ENCODE measurements around the gene ANO4.

The ANO4 gene

GRCh38 chr12:100897240-100897639 is 102.7 kb downstream of the ANO4 start:
- H3K27me3 ChIP-seq (ENCODE audit: low read length): no peaks in the 10 kb centered on the region
- H3K27ac ChIP-seq (ENCODE audit: low read depth, low read length): no peak overlapping the region
- H3K4me3 ChIP-seq (ENCODE audit: insufficient read depth, low read length, poor library complexity, severe bottlenecking): no peak overlapping the region
- TF ChIP-seq CTCF (IDR thresholded peaks at IDR 0.05; ENCODE audit: insufficient read depth, low read length, poor library complexity, severe bottlenecking) (no peak), EZH2phosphoT487 (conservative IDR thresholded peaks at IDR 0.05; ENCODE audit: low read length) (no peak)
- H3F3A ChIP-seq (ENCODE audit: insufficient read depth): no peaks in the 10 kb centered on the region
- no peak overlapping the region for H3K4me2 ChIP-seq (ENCODE audit: low read depth, low read length, poor library complexity, severe bottlenecking)
- H4K20me1 ChIP-seq (ENCODE audit: low read depth, low read length): no peaks in the 10 kb centered on the region
- no peak overlapping the region for H3K9ac ChIP-seq (ENCODE audit: low read length)
- H3K9me3 ChIP-seq (ENCODE audit: insufficient read depth, low read length): no peaks in the 10 kb centered on the region
- H3K9me2 ChIP-seq (replicated peaks; ENCODE audit: insufficient read depth, low read length): no peaks in the 10 kb centered on the region
- H3K79me2 ChIP-seq (ENCODE audit: insufficient read depth, low read length): no peaks in the 10 kb centered on the region
- no peaks in the 10 kb centered on the region for H3K36me3 ChIP-seq (ENCODE audit: low read length)
- no peak overlapping the region for H2AFZ ChIP-seq (ENCODE audit: low read depth, low read length, severe bottlenecking)

- H3K79me2 ChIP-seq (ENCODE audit: insufficient read depth, low read length): no peaks in the 10 kb centered on the region
- no peaks in the 10 kb centered on the region for H3K9me2 ChIP-seq (replicated peaks; ENCODE audit: insufficient read depth, low read length)
- H3K4me2 ChIP-seq (ENCODE audit: low read depth, low read length, poor library complexity, severe bottlenecking): no peak overlapping the region
- no peak overlapping the region for H3K9ac ChIP-seq (ENCODE audit: low read length)
- H3K9me3 ChIP-seq (ENCODE audit: insufficient read depth, low read length): no peaks in the 10 kb centered on the region
- no peak overlapping the region for H3K4me3 ChIP-seq (ENCODE audit: insufficient read depth, low read length, poor library complexity, severe bottlenecking)
- H3K27me3 ChIP-seq (ENCODE audit: low read length): no peaks in the 10 kb centered on the region
- no peak for TF ChIP-seq CTCF (IDR thresholded peaks at IDR 0.05; ENCODE audit: insufficient read depth, low read length, poor library complexity, severe bottlenecking)
- no peak for TF ChIP-seq EZH2phosphoT487 (conservative IDR thresholded peaks at IDR 0.05; ENCODE audit: low read length)
- no peaks in the 10 kb centered on the region for H3K36me3 ChIP-seq (ENCODE audit: low read length)
- H3F3A ChIP-seq (ENCODE audit: insufficient read depth): no peaks in the 10 kb centered on the region
- no peaks in the 10 kb centered on the region for H4K20me1 ChIP-seq (ENCODE audit: low read depth, low read length)
- no peak overlapping the region for H2AFZ ChIP-seq (ENCODE audit: low read depth, low read length, severe bottlenecking)
- no peak overlapping the region for H3K27ac ChIP-seq (ENCODE audit: low read depth, low read length)
These were observed 104.7 kb downstream of the ANO4 start for GRCh38 chr12:100899301-100899700.

GRCh38 chr12:100900808-100901207 is 106.2 kb downstream of the ANO4 start:
- Histone ChIP-seq H3K9ac (ENCODE audit: low read length) (no peak overlapping the region), H4K20me1 (ENCODE audit: low read depth, low read length) (no peaks in the 10 kb centered on the region), H2AFZ (ENCODE audit: low read depth, low read length, severe bottlenecking) (no peak overlapping the region), H3K27me3 (ENCODE audit: low read length) (no peaks in the 10 kb centered on the region), H3K27ac (ENCODE audit: low read depth, low read length) (no peak overlapping the region), H3K9me2 (replicated peaks; ENCODE audit: insufficient read depth, low read length) (no peaks in the 10 kb centered on the region), H3K36me3 (ENCODE audit: low read length) (no peaks in the 10 kb centered on the region), H3K4me3 (ENCODE audit: insufficient read depth, low read length, poor library complexity, severe bottlenecking) (no peak overlapping the region), H3K79me2 (ENCODE audit: insufficient read depth, low read length) (no peaks in the 10 kb centered on the region), H3K4me2 (ENCODE audit: low read depth, low read length, poor library complexity, severe bottlenecking) (no peak overlapping the region), H3F3A (ENCODE audit: insufficient read depth) (no peaks in the 10 kb centered on the region), H3K9me3 (ENCODE audit: insufficient read depth, low read length) (no peaks in the 10 kb centered on the region)
- TF ChIP-seq EZH2phosphoT487 (conservative IDR thresholded peaks at IDR 0.05; ENCODE audit: low read length) (no peak), CTCF (IDR thresholded peaks at IDR 0.05; ENCODE audit: insufficient read depth, low read length, poor library complexity, severe bottlenecking) (no peak)

Measured in SU-DHL-6 (cell line).